Measurements from ENCODE around the gene LRRN4CL. TPM values are rescaled to one million over a fixed set of nuclear protein-coding genes. Genes with fewer than 3 reads are reported as not detected.

Gene LRRN4CL
- total RNA-seq, 2 experiments from 2014 or later = not detected

DNA sequence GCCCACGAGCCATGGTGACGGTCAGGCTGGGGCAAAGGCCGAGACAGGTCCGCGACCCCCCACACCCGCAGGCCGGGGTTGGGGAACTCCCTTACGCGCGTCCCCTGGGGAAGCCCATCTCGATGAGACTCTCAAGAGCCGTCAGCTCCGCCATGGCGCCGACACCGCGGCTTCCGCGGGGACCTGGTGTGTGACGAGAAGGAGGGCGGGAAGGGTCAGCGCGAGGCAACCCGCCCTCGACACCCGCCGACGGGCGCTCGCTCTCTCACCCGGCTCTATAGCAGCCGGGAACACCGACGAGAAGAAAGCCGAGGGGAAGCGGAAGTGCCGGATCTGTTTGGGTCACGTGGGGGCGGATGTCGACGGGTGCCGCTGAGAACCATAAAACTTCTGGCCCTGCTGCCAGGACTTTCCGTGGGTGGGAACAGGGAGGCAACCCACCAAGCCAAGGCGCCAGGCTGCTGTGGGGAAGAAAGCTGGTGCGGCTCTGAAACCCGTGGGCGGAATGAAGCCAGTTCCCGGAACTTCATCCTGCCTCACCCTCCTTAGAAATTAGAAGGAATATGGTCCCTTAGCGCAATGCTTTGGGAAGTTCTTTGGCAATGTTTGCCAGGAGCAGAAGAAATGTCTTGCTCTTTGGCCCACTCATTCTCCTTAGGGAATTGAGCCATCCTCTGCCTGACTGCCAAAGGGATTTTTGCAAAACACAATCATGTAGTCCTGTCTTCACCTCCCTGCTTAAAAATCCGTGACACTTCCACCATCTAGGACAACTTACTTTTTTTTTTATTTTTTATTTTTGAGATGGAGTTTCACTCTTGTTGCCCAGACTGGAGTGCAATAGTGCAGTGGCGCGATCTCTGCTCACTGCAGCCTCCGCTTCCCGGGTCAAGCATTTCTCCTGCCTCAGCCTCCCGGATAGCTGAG lies 10.3 kb downstream of the LRRN4CL start, which contains the start of gene UBXN1:
UBXN1 (minus strand) TSS at position 304 of the 927 bp plus-strand sequence; CDS start at position 154, 150 bp downstream.
- Mint-ChIP-seq H3K4me1 (ENCODE audit: low read depth) (peaks cover 29% of the 10 kb centered on the region), H3K27ac (peak within 1 kb of the TSS; percentile 93), H3K4me3 (peak within 1 kb of the TSS; percentile 86), H3K27me3 (no peaks in the 10 kb centered on the region), H3K9me3 (no peaks in the 10 kb centered on the region), H3K36me3 (ENCODE audit: low read depth) (peaks cover 30% of the 10 kb centered on the region)
- intact Hi-C loops (cut with micrococcal nuclease) = no loop called here
- POLR2A ChIA-PET = interaction anchor here (0.6 to 21.7 kb wide), 15 partner anchors 8 to 162 kb away, joined by 3 to 263 read pairs (median 4); partner anchors contain the start of genes C11orf98, CSKMT, GANAB and LBHD1
- no peak for TF ChIP-seq CTCF (IDR thresholded peaks at IDR 0.05)
- CTCF ChIA-PET = interaction anchor here (0.6 to 6.5 kb wide), 9 partner anchors 13 to 254 kb away, joined by 3 to 79 read pairs (median 10); partner anchors contain the start of genes C11orf98, CSKMT, LRRN4CL and TUT1
- DNase-seq = peak; percentile 94
- peak; percentile 76 for ATAC-seq

DNA sequence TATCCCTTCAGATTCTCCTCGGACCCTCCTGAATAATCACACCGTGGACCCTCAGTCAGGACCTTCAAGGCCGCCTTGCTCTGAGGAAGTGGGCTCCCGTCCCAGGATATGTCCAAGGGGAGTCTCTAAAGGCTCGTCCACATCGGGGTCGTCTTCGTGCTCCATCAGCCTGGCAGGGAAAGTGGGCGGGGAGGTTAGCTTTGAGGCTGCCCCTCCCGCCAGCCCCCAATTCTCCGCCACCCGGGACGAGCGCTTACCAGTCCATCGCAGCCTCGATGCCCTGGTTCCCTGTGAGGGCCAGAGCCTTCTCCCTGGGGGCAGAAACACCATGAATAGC lies 10.9 kb downstream of the LRRN4CL start:
- ChIA-PET CTCF (interaction anchor here (1.2 to 6.5 kb wide), 3 partner anchors 13 to 87 kb away, joined by 4 to 79 read pairs (median 6); partner anchors contain the start of genes C11orf98, CSKMT, LRRN4CL and TUT1), POLR2A (interaction anchor here (0.6 to 21.7 kb wide), 7 partner anchors 7 to 87 kb away, joined by 3 to 263 read pairs (median 15); partner anchors contain the start of genes C11orf98, CSKMT, GANAB and LBHD1)
- ATAC-seq = no peak
- TF ChIP-seq CTCF (IDR thresholded peaks at IDR 0.05) = no peak
- intact Hi-C loops (cut with micrococcal nuclease) = no loop called here
- peak overlapping the region; percentile 93 for H3K27ac Mint-ChIP-seq
- H3K4me1 Mint-ChIP-seq (ENCODE audit: low read depth) = peaks cover 29% of the 10 kb centered on the region
- no peaks in the 10 kb centered on the region for H3K9me3 Mint-ChIP-seq
- peak overlapping the region; percentile 86 for H3K4me3 Mint-ChIP-seq
- H3K36me3 Mint-ChIP-seq (ENCODE audit: low read depth) = peaks cover 30% of the 10 kb centered on the region
- H3K27me3 Mint-ChIP-seq = no peaks in the 10 kb centered on the region
- DNase-seq = no peak

DNA sequence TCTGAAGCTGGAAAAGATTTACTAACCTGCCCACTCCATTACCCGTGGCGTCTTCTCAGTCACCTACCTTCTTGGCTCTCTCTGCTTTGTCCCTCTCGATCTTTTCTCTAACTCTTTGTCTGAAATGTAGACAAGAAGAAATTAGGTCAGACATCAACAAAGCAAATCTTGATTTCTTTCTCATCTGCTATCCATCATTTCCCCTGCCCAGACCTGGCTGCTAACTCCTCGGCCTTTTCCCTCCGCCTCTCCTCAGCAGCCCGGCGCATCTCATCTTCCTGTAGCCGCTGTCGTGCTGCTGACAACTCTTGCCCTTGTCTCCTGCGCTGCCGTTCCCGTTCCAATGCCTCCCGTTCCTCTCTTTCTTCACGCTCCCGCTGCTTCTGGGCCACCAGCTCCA lies 11.6 kb downstream of the LRRN4CL start:
- peak overlapping the region; percentile 86 for H3K4me3 Mint-ChIP-seq
- ChIA-PET POLR2A (interaction anchor here (0.9 to 21.7 kb wide), 4 partner anchors 12 to 86 kb away, joined by 3 to 263 read pairs (median 40); partner anchors contain the start of genes C11orf98, CSKMT, GANAB and TUT1), CTCF (interaction anchor here (1.0 to 1.6 kb wide), 3 partner anchors 10 to 86 kb away, joined by 4 to 6 read pairs (median 6); partner anchors contain the start of genes C11orf98, CSKMT and TUT1)
- H3K27me3 Mint-ChIP-seq = no peaks in the 10 kb centered on the region
- DNase-seq (no peak), ATAC-seq (no peak)
- H3K36me3 Mint-ChIP-seq (ENCODE audit: low read depth) = peaks cover 37% of the 10 kb centered on the region
- peak overlapping the region; percentile 93 for H3K27ac Mint-ChIP-seq
- H3K9me3 Mint-ChIP-seq = no peaks in the 10 kb centered on the region
- intact Hi-C loops (cut with micrococcal nuclease) = no loop called here
- H3K4me1 Mint-ChIP-seq (ENCODE audit: low read depth) = peaks cover 36% of the 10 kb centered on the region
- no peak for TF ChIP-seq CTCF (IDR thresholded peaks at IDR 0.05)

GRCh38 chr11:62677156-62677555 lies 12.2 kb downstream of the LRRN4CL start:
- Mint-ChIP-seq H3K27ac (peak overlapping the region; percentile 51), H3K4me3 (peak overlapping the region; percentile 39), H3K4me1 (ENCODE audit: low read depth) (peaks cover 38% of the 10 kb centered on the region), H3K27me3 (no peaks in the 10 kb centered on the region), H3K36me3 (ENCODE audit: low read depth) (peaks cover 39% of the 10 kb centered on the region), H3K9me3 (no peaks in the 10 kb centered on the region)
- DNase-seq (no peak), ATAC-seq (no peak)
- ChIA-PET CTCF (interaction anchor here (1.0 to 1.6 kb wide), 3 partner anchors 11 to 86 kb away, joined by 4 to 6 read pairs (median 6); partner anchors contain the start of genes C11orf98, CSKMT and TUT1), POLR2A (interaction anchor here (0.9 to 21.7 kb wide), 5 partner anchors 11 to 86 kb away, joined by 3 to 263 read pairs (median 14); partner anchors contain the start of genes C11orf98, CSKMT, GANAB and TUT1)
- no peak for TF ChIP-seq CTCF (IDR thresholded peaks at IDR 0.05)
- intact Hi-C loops (cut with micrococcal nuclease) = no loop called here
